HepG2 (cell line): ENCODE results near the gene GTF2A1. TPM values are rescaled to one million over a fixed set of nuclear protein-coding genes. Genes with fewer than 3 reads are reported as not detected.

ENCODE experiments used
- polyA plus RNA-seq, 8 experiments: library from polyadenylated mRNA; depleted of rRNA in 3 of 8; stranded (reverse) in 7 of 8; unstranded in 1 of 8; fragments of >200 nt; fragmentation: Illumina TruSeq in 4 of 8; extraction: Trizol in 4 of 8; gene quantifications; 2 replicates each; pipeline versions ENCODE4 v1.2.1 to v1.2.3, GENCODE V29; 2011 to 2016; ENCODE audit warnings: low read depth in 4 of 8, missing spikeins in 1 of 8, mixed read lengths in 1 of 8; ENCODE audit not compliant: insufficient read depth in 1 of 8
- small RNA-seq, 3 experiments: library from RNA; depleted of rRNA; stranded (forward); fragments of <200 nt; gene quantifications; one replicate each; pipeline ENCODE3, GENCODE V24; 2012; ENCODE audit warnings: low read depth in 2 of 3, low replicate concordance in 1 of 3; ENCODE audit not compliant: insufficient read length in 3 of 3, insufficient read depth in 2 of 3
- total RNA-seq, 5 experiments: library from RNA; depleted of rRNA; stranded (reverse); fragments of >200 nt; fragmentation: Illumina TruSeq; extraction: Trizol; gene quantifications; 2 replicates each; pipeline ENCODE4 v1.2.3, GENCODE V29; 2016; ENCODE audit warnings: low read depth in 1 of 5

Gene GTF2A1
- total and polyA plus RNA-seq, 2 of the 13 experiments (the other 11 are each of a cell fraction or from before 2014, with no cell fraction given), result 14.9 to 17.5 TPM

Small RNA genes within 50 kb of the gene (small RNA-seq; reads per million reads assigned to genes)
- gene DYNLL1P1, result 0 reads per million in 3 experiments
- gene SNORA79, result 10.4 to 261 (median 19.1) reads per million in 3 experiments

Other genes starting within 250 kb of the GTF2A1 start
- gene STON2, start 179.4 kb upstream of the GTF2A1 start, total RNA-seq (2016; rRNA removed; fragmentation: Illumina TruSeq; extraction: Trizol), result 11.0 and 13.8 TPM in 2 replicates
- 2.1 and 2.4 TPM in 2 replicates for gene STON2, start 179.4 kb upstream of the GTF2A1 start, polyA plus RNA-seq (2011; rRNA removed)